Astrocyte (in vitro differentiated cells and primary cell): ENCODE results near the gene SNRPD1. TPM values are rescaled to one million over a fixed set of nuclear protein-coding genes. Genes with fewer than 3 reads are reported as not detected.
"Not testable (repeated sequence)": the region's sequence is repeated elsewhere in the genome, so short reads cannot be mapped to it uniquely, and the experiment has no call there.

ENCODE experiments used
- DNase-seq: peaks from one replicate; pipeline ENCODE4 v3.0.0-alpha.2; 2010; ENCODE audit warnings: low read depth
- FAIRE-seq: peaks from 2 replicates; lab custom pipeline; 2011; peaks lifted over from hg19 to GRCh38; lab: Jason Lieb, UNC
- H2AFZ ChIP-seq: 2 replicates; pipeline ENCODE4 v1.6.0; 2012; ENCODE audit warnings: low read depth, low read length, inconsistent platforms
- H3K27ac ChIP-seq: 2 replicates; pipeline ENCODE4 v1.5.1; 2011; ENCODE audit warnings: low read depth, low read length, inconsistent platforms
- H3K27me3 ChIP-seq: 2 replicates; pipeline ENCODE4 v1.6.0; 2011; ENCODE audit warnings: low read length, inconsistent platforms; ENCODE audit not compliant: insufficient read depth
- H3K36me3 ChIP-seq: 2 replicates; pipeline ENCODE4 v1.5.1; 2011; ENCODE audit warnings: low read length, inconsistent platforms; ENCODE audit not compliant: insufficient read depth
- H3K4me1 ChIP-seq: 2 replicates; pipeline ENCODE4 v1.5.1; 2011; ENCODE audit warnings: low read length, inconsistent platforms; ENCODE audit not compliant: insufficient read depth
- H3K4me2 ChIP-seq: 2 replicates; pipeline ENCODE4 v1.6.0; 2012; ENCODE audit warnings: low read length, inconsistent platforms
- H3K4me3 ChIP-seq: 2 replicates; pipeline ENCODE4 v1.5.1; 2011; ENCODE audit warnings: low read depth, mild to moderate bottlenecking, low read length, inconsistent platforms; ENCODE audit not compliant: insufficient read depth
- H3K79me2 ChIP-seq: 2 replicates; pipeline ENCODE4 v1.6.0; 2012; ENCODE audit warnings: mild to moderate bottlenecking, low read length, inconsistent platforms; ENCODE audit not compliant: insufficient read depth
- H3K9ac ChIP-seq: 2 replicates; pipeline ENCODE4 v1.6.0; 2012; ENCODE audit warnings: mild to moderate bottlenecking, low read length, inconsistent platforms
- H3K9me3 ChIP-seq: 2 replicates; pipeline ENCODE4 v1.5.1; 2012; ENCODE audit warnings: low read depth, mild to moderate bottlenecking, low read length, inconsistent platforms; ENCODE audit not compliant: insufficient read depth
- H4K20me1 ChIP-seq: 2 replicates; pipeline ENCODE4 v1.6.0; 2012; ENCODE audit warnings: low read length, inconsistent platforms; ENCODE audit not compliant: insufficient read depth
- H3K27ac Mint-ChIP-seq: one replicate; pipeline ENCODE4 v1.8.0; 2021; ENCODE audit warnings: mild to moderate bottlenecking, mixed read lengths; ENCODE audit not compliant: unreplicated experiment
- H3K27me3 Mint-ChIP-seq: one replicate; pipeline ENCODE4 v1.8.0; 2021; ENCODE audit warnings: low read depth, mixed read lengths; ENCODE audit not compliant: unreplicated experiment
- H3K36me3 Mint-ChIP-seq: one replicate; pipeline ENCODE4 v1.8.0; 2021; ENCODE audit warnings: low read depth, mixed read lengths; ENCODE audit not compliant: unreplicated experiment
- H3K4me1 Mint-ChIP-seq: one replicate; pipeline ENCODE4 v1.8.0; 2021; ENCODE audit warnings: low read depth, mixed read lengths; ENCODE audit not compliant: unreplicated experiment
- H3K4me3 Mint-ChIP-seq: one replicate; pipeline ENCODE4 v1.8.0; 2021; ENCODE audit warnings: mild to moderate bottlenecking, moderate library complexity, mixed read lengths; ENCODE audit not compliant: unreplicated experiment
- H3K9me3 Mint-ChIP-seq: one replicate; pipeline ENCODE4 v1.8.0; 2021; ENCODE audit warnings: mild to moderate bottlenecking, mixed read lengths; ENCODE audit not compliant: unreplicated experiment
- EZH2 ChIP-seq: IDR thresholded peaks from 2 replicates; pipeline ENCODE4 v1.6.1; 2012; ENCODE audit warnings: mild to moderate bottlenecking, low read length, inconsistent platforms; ENCODE audit not compliant: insufficient read depth
- total RNA-seq: library from RNA; stranded (reverse); gene quantifications from 2 replicates; pipeline ENCODE4 v1.2.1, GENCODE V29; 2021
- TF ChIP-seq, protein P1 (sequence below): IDR thresholded peaks from 2 replicates; pipeline ENCODE4 v1.5.1; 2011; ENCODE audit warnings: low read depth, mild to moderate bottlenecking, inconsistent platforms, low read length, moderate library complexity; ENCODE audit not compliant: insufficient read depth

The SNRPD1 gene
- total RNA-seq, 1 donor from 2014 or later: 60.6 TPM

DNA sequence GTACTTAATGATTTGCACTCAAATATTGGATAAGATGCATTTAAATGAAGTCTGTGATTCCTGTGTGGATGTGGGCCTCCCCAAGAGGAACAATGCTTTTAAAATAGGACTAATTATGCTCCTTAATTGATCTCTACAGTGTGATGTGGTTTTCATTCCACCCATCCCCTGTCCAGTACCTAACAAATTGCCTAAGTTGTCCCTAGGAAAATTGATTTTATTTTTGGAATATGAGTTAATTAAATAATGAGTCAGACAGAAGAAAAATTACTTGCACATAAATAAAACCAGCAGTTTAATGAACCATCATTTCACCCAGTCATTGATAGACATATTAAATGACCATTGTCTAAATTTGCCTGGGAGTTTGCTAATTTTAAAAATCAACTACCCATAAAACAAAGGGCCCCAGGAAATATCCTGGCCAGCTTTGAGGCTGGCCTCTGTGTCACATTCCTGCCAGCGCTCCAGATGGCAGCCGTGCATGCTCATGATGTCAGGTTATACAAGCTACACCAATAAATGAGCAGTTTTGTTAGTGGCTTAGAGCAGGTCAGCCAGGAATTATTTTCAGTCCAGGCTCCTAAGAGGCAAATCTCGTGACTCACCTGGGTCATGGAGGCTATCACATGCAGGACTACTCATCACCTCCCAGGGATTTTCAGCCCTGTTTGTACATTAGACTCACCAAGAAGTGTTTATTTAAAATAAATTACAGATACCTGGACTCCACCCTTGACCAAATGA is 60.6 kb downstream of the SNRPD1 start:
- Histone ChIP-seq H3K4me2 (peak overlapping the region; percentile 16), H3K9ac (no peak overlapping the region), H3K36me3 (no peaks in the 10 kb centered on the region), H4K20me1 (no peaks in the 10 kb centered on the region), H3K4me1 (peaks cover 17% of the 10 kb centered on the region), H3K4me3 (no peak overlapping the region), H2AFZ (no peak overlapping the region), H3K27me3 (no peaks in the 10 kb centered on the region), H3K79me2 (no peaks in the 10 kb centered on the region), H3K27ac (no peak overlapping the region), H3K9me3 (no peaks in the 10 kb centered on the region)
- Mint-ChIP-seq H3K4me3 (no peak overlapping the region), H3K4me1 (peaks cover 10% of the 10 kb centered on the region), H3K36me3 (peaks cover 2% of the 10 kb centered on the region), H3K27me3 (no peaks in the 10 kb centered on the region), H3K27ac (no peak overlapping the region), H3K9me3 (no peaks in the 10 kb centered on the region)
- no peak for TF ChIP-seq EZH2
- TF ChIP-seq, protein P1, sequence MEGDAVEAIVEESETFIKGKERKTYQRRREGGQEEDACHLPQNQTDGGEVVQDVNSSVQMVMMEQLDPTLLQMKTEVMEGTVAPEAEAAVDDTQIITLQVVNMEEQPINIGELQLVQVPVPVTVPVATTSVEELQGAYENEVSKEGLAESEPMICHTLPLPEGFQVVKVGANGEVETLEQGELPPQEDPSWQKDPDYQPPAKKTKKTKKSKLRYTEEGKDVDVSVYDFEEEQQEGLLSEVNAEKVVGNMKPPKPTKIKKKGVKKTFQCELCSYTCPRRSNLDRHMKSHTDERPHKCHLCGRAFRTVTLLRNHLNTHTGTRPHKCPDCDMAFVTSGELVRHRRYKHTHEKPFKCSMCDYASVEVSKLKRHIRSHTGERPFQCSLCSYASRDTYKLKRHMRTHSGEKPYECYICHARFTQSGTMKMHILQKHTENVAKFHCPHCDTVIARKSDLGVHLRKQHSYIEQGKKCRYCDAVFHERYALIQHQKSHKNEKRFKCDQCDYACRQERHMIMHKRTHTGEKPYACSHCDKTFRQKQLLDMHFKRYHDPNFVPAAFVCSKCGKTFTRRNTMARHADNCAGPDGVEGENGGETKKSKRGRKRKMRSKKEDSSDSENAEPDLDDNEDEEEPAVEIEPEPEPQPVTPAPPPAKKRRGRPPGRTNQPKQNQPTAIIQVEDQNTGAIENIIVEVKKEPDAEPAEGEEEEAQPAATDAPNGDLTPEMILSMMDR: no peak
- no peak for FAIRE-seq
- DNase-seq: peak; percentile 56

DNA sequence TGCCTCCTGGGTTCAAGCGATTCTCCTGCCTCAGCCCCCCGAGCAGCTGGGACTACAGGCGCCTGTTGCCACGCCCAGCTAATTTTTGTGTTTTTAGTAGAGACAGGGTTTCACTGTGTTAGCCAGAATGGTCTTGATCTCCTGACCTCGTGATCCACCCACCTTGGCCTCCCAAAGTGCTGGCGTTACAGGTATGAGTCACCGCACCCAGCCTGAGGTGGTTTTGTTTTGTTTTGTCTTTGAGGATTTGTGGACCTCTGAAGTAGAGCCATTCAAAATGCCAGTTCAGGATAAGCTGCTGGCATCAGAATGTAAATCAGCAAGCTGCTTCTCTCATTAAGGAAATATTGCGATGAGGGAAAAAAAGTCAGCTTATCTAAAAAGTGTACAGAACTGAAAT is 63.2 kb downstream of the SNRPD1 start:
- not testable (repeated sequence) for H3K4me3 Mint-ChIP-seq, H3K9ac ChIP-seq, H3K27ac Mint-ChIP-seq, H3K36me3 ChIP-seq, H2AFZ ChIP-seq, H3K9me3 ChIP-seq, H3K27me3 ChIP-seq, H3K79me2 ChIP-seq, H4K20me1 ChIP-seq, H3K27me3 Mint-ChIP-seq, H3K9me3 Mint-ChIP-seq, H3K27ac ChIP-seq, H3K4me3 ChIP-seq, H3K4me2 ChIP-seq, FAIRE-seq, H3K36me3 Mint-ChIP-seq, H3K4me1 Mint-ChIP-seq
- H3K4me1 ChIP-seq: peaks cover 17% of the 10 kb centered on the region
- DNase-seq: peak; percentile 21

DNA sequence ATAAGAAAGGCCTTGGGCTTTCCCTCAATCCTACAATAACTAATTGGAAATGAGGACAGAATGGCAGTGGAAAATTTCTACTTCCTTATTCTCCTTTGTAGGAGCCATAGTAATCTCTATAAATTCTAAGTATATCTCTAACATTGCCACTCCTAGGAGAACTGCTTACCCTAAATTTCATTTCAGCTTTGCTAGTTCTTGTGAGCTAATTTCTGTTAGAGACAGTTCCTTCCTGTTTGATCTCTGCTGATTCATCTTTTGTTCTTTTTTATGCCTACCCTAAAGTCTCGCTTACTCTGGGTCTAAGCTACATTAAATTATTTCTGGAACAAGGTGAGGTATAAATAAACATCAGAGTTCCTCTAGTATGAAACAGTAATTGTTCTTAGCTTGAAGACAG is 66.7 kb downstream of the SNRPD1 start:
- no peaks in the 10 kb centered on the region for H3K79me2 ChIP-seq
- peaks cover 6% of the 10 kb centered on the region for H3K4me1 Mint-ChIP-seq
- no peak overlapping the region for H3K4me3 Mint-ChIP-seq
- H4K20me1 ChIP-seq: no peaks in the 10 kb centered on the region
- no peak overlapping the region for H3K27ac ChIP-seq
- no peaks in the 10 kb centered on the region for H3K9me3 ChIP-seq
- H3K9me3 Mint-ChIP-seq: no peaks in the 10 kb centered on the region
- H3K27me3 ChIP-seq: no peaks in the 10 kb centered on the region
- FAIRE-seq (no peak), DNase-seq (no peak)
- no peaks in the 10 kb centered on the region for H3K36me3 ChIP-seq
- no peak overlapping the region for H3K4me3 ChIP-seq
- no peak overlapping the region for H2AFZ ChIP-seq
- no peaks in the 10 kb centered on the region for H3K36me3 Mint-ChIP-seq
- peaks cover 7% of the 10 kb centered on the region for H3K4me1 ChIP-seq
- H3K4me2 ChIP-seq: no peak overlapping the region
- no peaks in the 10 kb centered on the region for H3K27me3 Mint-ChIP-seq
- no peak overlapping the region for H3K27ac Mint-ChIP-seq
- no peak overlapping the region for H3K9ac ChIP-seq
- no peak for TF ChIP-seq EZH2
- TF ChIP-seq, protein P1: no peak
